A549 (cell line): Measurements from ENCODE around the gene MCU. TPM values are rescaled to one million over a fixed set of nuclear protein-coding genes. Genes with fewer than 3 reads are reported as not detected.

Experiments used
- ATAC-seq, 2 experiments: fragments of 200-7000 bp in 1 of 2; fragments of >200 bp in 1 of 2; cut with Nextera tagmentation in 1 of 2; cut with Tn5 transposase in 1 of 2; 3 replicates each; pipeline versions ENCODE4 v1.8.0 to v1.9.1; 2018 to 2020; ENCODE audit warnings: mild to moderate bottlenecking in 1 of 2, moderate library complexity in 1 of 2
- CTCF ChIA-PET: fragments of 300-600 bp; sonication (Branson Sonifier 250); formaldehyde crosslinking; extraction: SDS; loops from one replicate; lab custom pipeline; 2021; ENCODE audit warnings: antibody characterized with exemption, inconsistent platforms; lab: Yijun Ruan, JAX
- POLR2A ChIA-PET: fragments of 350-600 bp; formaldehyde crosslinking; extraction: SDS; loops from one replicate; lab custom pipeline; 2021; ENCODE audit warnings: antibody characterized with exemption, inconsistent platforms; lab: Yijun Ruan, JAX
- DNase-seq, 2 experiments: peaks; one replicate each; pipeline versions ENCODE4 v3.0.0 to v3.0.0-alpha.2; 2011 to 2016; ENCODE audit warnings: low read depth in 1 of 2, low spot score in 1 of 2
- FAIRE-seq: peaks from 2 replicates; lab custom pipeline; 2011; peaks lifted over from hg19 to GRCh38; lab: Jason Lieb, UNC
- H3K27ac ChIP-seq, 2 experiments: fragments of >200 bp; sonication (Bioruptor Twin); formaldehyde crosslinking; 3 replicates each; pipeline ENCODE4 v1.5.1; 2016 to 2017
- H3K4me1 ChIP-seq: fragments of >200 bp; sonication (Bioruptor Twin); formaldehyde crosslinking; 3 replicates; pipeline ENCODE4 v1.6.1; 2016
- H3K4me2 ChIP-seq: fragments of >200 bp; sonication (Bioruptor Twin); formaldehyde crosslinking; 3 replicates; pipeline ENCODE4 v1.6.1; 2016
- H3K4me3 ChIP-seq: fragments of >200 bp; sonication (Bioruptor Twin); formaldehyde crosslinking; 3 replicates; pipeline ENCODE4 v1.5.1; 2016
- H3K9me3 ChIP-seq: fragments of >200 bp; sonication (Bioruptor Twin); formaldehyde crosslinking; 3 replicates; pipeline ENCODE4 v1.6.1; 2016
- BCL3 ChIP-seq: fragments of >200 bp; sonication (Bioruptor Twin); formaldehyde crosslinking; IDR thresholded peaks from 3 replicates; pipeline ENCODE4 v1.6.1; 2016
- BHLHE40 ChIP-seq: IDR thresholded peaks from 2 replicates; pipeline ENCODE4 v1.6.1; 2012; ENCODE audit warnings: low read depth, low read length, inconsistent platforms
- CBX2 ChIP-seq: fragments of 200-600 bp; sonication (generic); IDR thresholded peaks from 2 replicates; pipeline ENCODE4 v1.6.1; 2016; ENCODE audit warnings: low read depth, mild to moderate bottlenecking, borderline replicate concordance
- CBX8 ChIP-seq: fragments of 200-600 bp; sonication (generic); IDR thresholded peaks from 2 replicates; pipeline ENCODE4 v1.6.1; 2016
- CEBPB ChIP-seq, 2 experiments: fragments of >200 bp in 1 of 2; sonication (Bioruptor Twin) in 1 of 2; formaldehyde crosslinking in 1 of 2; IDR thresholded peaks; 2 replicates each; pipeline ENCODE4 v1.6.1; 2012 to 2016
- CHD4 ChIP-seq: fragments of 200-600 bp; sonication (generic); IDR thresholded peaks from 2 replicates; pipeline ENCODE4 v1.6.1; 2016; ENCODE audit warnings: antibody characterized with exemption, mild to moderate bottlenecking, borderline replicate concordance
- EHMT2 ChIP-seq: fragments of 200-600 bp; sonication (generic); IDR thresholded peaks from 2 replicates; pipeline ENCODE4 v1.6.1; 2016; ENCODE audit warnings: antibody characterized with exemption, low read depth, mild to moderate bottlenecking, moderate library complexity
- ESRRA ChIP-seq: fragments of 150-350 bp; IDR thresholded peaks from 2 replicates; pipeline ENCODE4 v1.6.1; 2014; ENCODE audit warnings: mild to moderate bottlenecking, low read length, borderline replicate concordance
- FOXS1 ChIP-seq: fragments of 250-450 bp; sonication (Bioruptor Pico); IDR thresholded peaks from 2 replicates; pipeline ENCODE4 v1.5.0; 2020; ENCODE audit warnings: mild to moderate bottlenecking, moderate library complexity
- GATA3 ChIP-seq: IDR thresholded peaks from 2 replicates; pipeline ENCODE4 v1.6.1; 2012; ENCODE audit warnings: borderline replicate concordance
- HES2 ChIP-seq: fragments of >200 bp; sonication (Bioruptor Twin); formaldehyde crosslinking; IDR thresholded peaks from 2 replicates; pipeline ENCODE4 v1.6.1; 2016
- HEYL ChIP-seq: fragments of 250-450 bp; sonication (Bioruptor Pico); IDR thresholded peaks from 2 replicates; pipeline ENCODE4 v1.8.0; 2021; ENCODE audit warnings: mild to moderate bottlenecking, moderate library complexity
- HMGXB4 ChIP-seq: fragments of 250-450 bp; sonication (Bioruptor Pico); IDR thresholded peaks from 2 replicates; pipeline ENCODE4 v1.5.0; 2021; ENCODE audit warnings: mild to moderate bottlenecking, moderate library complexity, borderline replicate concordance
- HOXA7 ChIP-seq: fragments of 250-450 bp; sonication (Bioruptor Pico); IDR thresholded peaks from 2 replicates; pipeline ENCODE4 v1.5.0; 2020; ENCODE audit warnings: mild to moderate bottlenecking, moderate library complexity
- JUNB ChIP-seq: fragments of >200 bp; sonication (Bioruptor Twin); formaldehyde crosslinking; IDR thresholded peaks from 2 replicates; pipeline ENCODE4 v1.6.1; 2016
- KDM5A ChIP-seq: fragments of 200-600 bp; sonication (generic); IDR thresholded peaks from 2 replicates; pipeline ENCODE4 v1.6.1; 2016; ENCODE audit warnings: antibody characterized with exemption, mild to moderate bottlenecking
- PBX3 ChIP-seq: IDR thresholded peaks from 2 replicates; pipeline ENCODE4 v1.6.1; 2012
- POLR2AphosphoS2 ChIP-seq: conservative IDR thresholded peaks from 2 replicates; pipeline ENCODE4 v1.6.1; 2012; ENCODE audit warnings: low read length, improper control_type of control experiment, inconsistent platforms
- RNF2 ChIP-seq: fragments of 200-600 bp; sonication (generic); IDR thresholded peaks from 2 replicates; pipeline ENCODE4 v1.6.1; 2016; ENCODE audit warnings: low read depth, mild to moderate bottlenecking, antibody characterized with exemption, moderate library complexity, borderline replicate concordance
- ZC3H11A ChIP-seq: fragments of 450-650 bp; IDR thresholded peaks from 2 replicates; pipeline ENCODE4 v1.6.1; 2014; ENCODE audit warnings: antibody characterized with exemption, mild to moderate bottlenecking
- ZFP36 ChIP-seq: fragments of 450-650 bp; IDR thresholded peaks from 2 replicates; pipeline ENCODE4 v1.6.1; 2014; ENCODE audit warnings: borderline replicate concordance; ENCODE audit not compliant: partially characterized antibody
- ZNF302 ChIP-seq: fragments of 250-450 bp; sonication (Bioruptor Pico); IDR thresholded peaks from 2 replicates; pipeline ENCODE4 v1.9.0; 2021; ENCODE audit warnings: inconsistent platforms, mild to moderate bottlenecking, moderate library complexity
- WGBS: methylation state at CpG from one replicate; pipeline ENCODE4 v1.1.6; 2017; ENCODE audit errors: missing lambda C conversion rate; 5-methylcytosine and 5-hydroxymethylcytosine counted together
- polyA plus RNA-seq, 4 experiments: library from polyadenylated mRNA; depleted of rRNA in 3 of 4; stranded (reverse); fragments of >200 nt; fragmentation: RNase III in 1 of 4; extraction: RNeasy Plus Mini Kit Qiagen cat#74134 plus additional on column Dnase treatment in 1 of 4; gene quantifications; 2 replicates in 3 of 4; 3 replicates in 1 of 4; pipeline ENCODE4 v1.2.3, GENCODE V29; 2011 to 2017
- TF ChIP-seq, protein P1 (sequence below): IDR thresholded peaks from 2 replicates; pipeline ENCODE4 v1.6.1; 2012
- TF ChIP-seq, protein P2 (sequence below): IDR thresholded peaks from 2 replicates; pipeline ENCODE4 v1.6.1; 2012; ENCODE audit warnings: low read depth, borderline replicate concordance

Gene MCU
- polyA plus RNA-seq, 2 of the 4 experiments (the other 2 are of a cell fraction) = 44.0 to 221 TPM

- no peak for DNase-seq
- WGBS = 97% methylated on average over 2 of the region's 2 CpGs
- CTCF ChIA-PET = interaction anchor here (1.0 kb wide), 2 partner anchors 51 to 237 kb away, joined by 3 read pairs; no protein-coding TSS in a partner anchor
- Histone ChIP-seq H3K27ac (no peak overlapping the region), H3K4me1 (peaks cover 53% of the 10 kb centered on the region), H3K9me3 (no peaks in the 10 kb centered on the region), H3K4me2 (no peak overlapping the region; the same call in 2 of the 3 replicates), H3K4me3 (no peak overlapping the region)
- POLR2A ChIA-PET = interaction anchor here (0.6 kb wide), 1 partner anchor 301 kb away, joined by 5 read pairs; no protein-coding TSS in a partner anchor
- no peak for FAIRE-seq
- ATAC-seq = no peak
- TF ChIP-seq, protein P1, sequence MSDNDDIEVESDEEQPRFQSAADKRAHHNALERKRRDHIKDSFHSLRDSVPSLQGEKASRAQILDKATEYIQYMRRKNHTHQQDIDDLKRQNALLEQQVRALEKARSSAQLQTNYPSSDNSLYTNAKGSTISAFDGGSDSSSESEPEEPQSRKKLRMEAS = no peak
- TF ChIP-seq GATA3 (no peak), HOXA7 (CRISPR knock-in tag) (no peak), CEBPB (IDR thresholded peaks at IDR 0.05) (no peak), BHLHE40 (no peak), CBX2 (no peak), HES2 (no peak), JUNB (no peak), KDM5A (no peak), ZC3H11A (no peak), ESRRA (no peak), HEYL (CRISPR knock-in tag) (no peak), CHD4 (no peak), RNF2 (no peak)
- TF ChIP-seq, protein P2, sequence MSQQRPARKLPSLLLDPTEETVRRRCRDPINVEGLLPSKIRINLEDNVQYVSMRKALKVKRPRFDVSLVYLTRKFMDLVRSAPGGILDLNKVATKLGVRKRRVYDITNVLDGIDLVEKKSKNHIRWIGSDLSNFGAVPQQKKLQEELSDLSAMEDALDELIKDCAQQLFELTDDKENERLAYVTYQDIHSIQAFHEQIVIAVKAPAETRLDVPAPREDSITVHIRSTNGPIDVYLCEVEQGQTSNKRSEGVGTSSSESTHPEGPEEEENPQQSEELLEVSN = no peak
Measured at GRCh38 chr10:72785409-72785808, 93.5 kb downstream of the MCU start.

- POLR2A ChIA-PET = interaction anchor here (1.0 kb wide), 1 partner anchor 99 kb away, joined by 3 read pairs; no protein-coding TSS in a partner anchor
- TF ChIP-seq CEBPB (IDR thresholded peaks at IDR 0.05) = no peak
- no peak for TF ChIP-seq GATA3
- no peak for TF ChIP-seq ZNF302 (CRISPR knock-in tag)
- TF ChIP-seq EHMT2 = no peak
- no peak for TF ChIP-seq CBX8
- no peak for TF ChIP-seq FOXS1
- TF ChIP-seq, all 56 proteins: peak for 0
- 50% methylated on average over 3 of the region's 3 CpGs for WGBS
- DNase-seq = no peak
- no peak overlapping the region for H3K4me3 ChIP-seq
- peaks cover 60% of the 10 kb centered on the region for H3K4me1 ChIP-seq
- no peak for FAIRE-seq
- ATAC-seq = peak in 1 of 2 experiments; percentile 44; a peak in 1 of 6 replicates
- H3K9me3 ChIP-seq = no peaks in the 10 kb centered on the region
- H3K4me2 ChIP-seq = peak overlapping the region; percentile 60
- 0 out of 6 replicates have a peak overlapping the region, but pooled peaks of 1 of the 2 experiments have one; percentile 5 for H3K27ac ChIP-seq
- CTCF ChIA-PET = interaction anchor here (1.0 kb wide), 1 partner anchor 44 kb away, joined by 3 read pairs; no protein-coding TSS in a partner anchor
Measured at GRCh38 chr10:72790216-72790990, 98.5 kb downstream of the MCU start.

DNA sequence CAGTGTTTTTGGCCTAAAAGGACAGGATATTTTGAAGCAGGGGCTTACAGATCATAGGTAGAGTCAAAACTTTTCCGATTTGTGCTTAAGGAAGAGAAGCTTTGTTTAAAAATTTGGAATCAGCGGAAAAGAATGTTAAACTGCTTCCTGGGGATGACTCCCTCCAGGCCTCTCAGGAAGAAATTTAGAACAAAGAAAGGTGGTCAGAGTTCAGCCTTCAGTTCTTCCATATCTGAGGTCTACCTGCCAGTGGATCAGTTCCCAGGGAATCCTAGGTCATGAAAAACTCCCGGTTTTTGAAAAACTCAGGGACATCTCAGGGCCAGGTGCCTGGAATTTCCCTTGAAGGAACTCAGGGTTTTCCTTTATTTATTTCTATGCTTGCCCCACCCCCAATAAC, 100.3 kb downstream of the MCU start:
- ChIA-PET CTCF (interaction anchor here (1.1 kb wide), 1 partner anchor 42 kb away, joined by 4 read pairs; no protein-coding TSS in a partner anchor), POLR2A (interaction anchor here (0.7 kb wide), 1 partner anchor 20 kb away, joined by 3 read pairs; no protein-coding TSS in a partner anchor)
- DNase-seq (no peak), ATAC-seq (no peak), FAIRE-seq (no peak)
- peak overlapping the region; percentile 41 for H3K4me2 ChIP-seq
- H3K4me3 ChIP-seq = no peak overlapping the region
- TF ChIP-seq ZC3H11A (no peak), ZFP36 (no peak), PBX3 (no peak), BCL3 (no peak), HMGXB4 (CRISPR knock-in tag) (no peak), HEYL (CRISPR knock-in tag) (no peak), POLR2AphosphoS2 (no peak)
- TF ChIP-seq, protein P2 = no peak
- H3K4me1 ChIP-seq = peaks cover 52% of the 10 kb centered on the region
- no peaks in the 10 kb centered on the region for H3K9me3 ChIP-seq
- WGBS = 51% methylated on average over 3 of the region's 3 CpGs
- H3K27ac ChIP-seq = peak overlapping the region in 1 of 2 experiments; percentile 46; a peak in 3 of 6 replicates
